HG02759 (cell line): ENCODE measurements around the gene BICC1.

Experiments used
- ATAC-seq: cut with Tn5 transposase; IDR thresholded peaks from one replicate; pipeline ENCODE4 v1.9.1; 2021; ENCODE audit warnings: mild to moderate bottlenecking, moderate library complexity; ENCODE audit not compliant: unreplicated experiment

Gene BICC1

GRCh38 chr10:58813573-58813972, 300.9 kb downstream of the BICC1 start:
- no peak for ATAC-seq

- no peak for ATAC-seq
These were observed 304.7 kb downstream of the BICC1 start for GRCh38 chr10:58817201-58817846.

GRCh38 chr10:58818900-58819299, 306.2 kb downstream of the BICC1 start:
- ATAC-seq = no peak

- no peak for ATAC-seq
These were observed 307.7 kb downstream of the BICC1 start for GRCh38 chr10:58820386-58820785.

- no peak for ATAC-seq
These were observed 308.4 kb downstream of the BICC1 start for GRCh38 chr10:58820861-58821751.

GRCh38 chr10:58821752-58822056, 309.0 kb downstream of the BICC1 start:
- ATAC-seq = no peak

GRCh38 chr10:58823983-58824382, 311.3 kb downstream of the BICC1 start:
- ATAC-seq = no peak

- ATAC-seq = no peak
These were observed 311.7 kb downstream of the BICC1 start for GRCh38 chr10:58824396-58824795.

GRCh38 chr10:58826694-58827093, 314.0 kb downstream of the BICC1 start:
- ATAC-seq = no peak

- ATAC-seq = no peak
These were observed 314.7 kb downstream of the BICC1 start for GRCh38 chr10:58827381-58827780.

- no peak for ATAC-seq
These were observed 317.2 kb downstream of the BICC1 start for GRCh38 chr10:58829839-58830238.

- no peak for ATAC-seq
These were observed 318.0 kb downstream of the BICC1 start for GRCh38 chr10:58830697-58831096.

GRCh38 chr10:58833771-58834561, 321.3 kb downstream of the BICC1 start:
- ATAC-seq = no peak

GRCh38 chr10:58836176-58836700, 323.6 kb downstream of the BICC1 start:
- no peak for ATAC-seq

- no peak for ATAC-seq
These were observed 324.4 kb downstream of the BICC1 start for GRCh38 chr10:58836991-58837575.

GRCh38 chr10:58837826-58838225, 325.2 kb downstream of the BICC1 start:
- ATAC-seq = no peak

GRCh38 chr10:58838561-58839208, 326.0 kb downstream of the BICC1 start:
- ATAC-seq = no peak

GRCh38 chr10:58839771-58840170, 327.1 kb downstream of the BICC1 start:
- ATAC-seq = no peak

GRCh38 chr10:58840840-58841435, 328.3 kb downstream of the BICC1 start:
- ATAC-seq = no peak

- no peak for ATAC-seq
These were observed 330.2 kb downstream of the BICC1 start for GRCh38 chr10:58842860-58843376.
